Body of pancreas (tissue), 4 donors: ENCODE data around the gene SNX18. TPM values are rescaled to one million over a fixed set of nuclear protein-coding genes. Genes with fewer than 3 reads are reported as not detected.

Source experiments
- ATAC-seq: fragments of 150-250 bp; one replicate; pipeline ENCODE4 v1.9.1; 2016
- DNase-seq, 4 donors: peaks; one replicate each; pipeline ENCODE4 v3.0.0-alpha.2; 2019
- H3K27ac ChIP-seq, 4 donors: fragments of 200-600 bp; sonication (generic); 1 replicate in 3 of 4; 2 replicates in 1 of 4; pipeline versions ENCODE4 v1.5.1 to v1.6.1; 2016 to 2019; ENCODE audit warnings: mild to moderate bottlenecking in 1 of 4, mixed read lengths in 1 of 4, moderate library complexity in 1 of 4
- H3K27me3 ChIP-seq, 2 donors: fragments of 200-600 bp; sonication (generic); one replicate each; pipeline ENCODE4 v1.6.0; 2016; ENCODE audit warnings: mild to moderate bottlenecking in 1 of 2
- H3K36me3 ChIP-seq, 2 donors: fragments of 200-600 bp; sonication (generic); replicated peaks in 1 of 2; 2 replicates each; pipeline ENCODE4 v1.5.1; 2016; ENCODE audit warnings: low read depth in 2 of 2; ENCODE audit not compliant: insufficient read depth in 1 of 2
- H3K4me1 ChIP-seq: fragments of 200-600 bp; sonication (generic); one replicate; pipeline ENCODE4 v1.6.0; 2016
- H3K4me3 ChIP-seq, 2 donors: fragments of 200-600 bp; sonication (generic); 1 replicate in 1 of 2; 2 replicates in 1 of 2; pipeline ENCODE4 v1.5.1; 2016 to 2019
- H3K9me3 ChIP-seq, 3 donors: fragments of 200-600 bp; sonication (generic); 1 replicate in 2 of 3; 2 replicates in 1 of 3; pipeline ENCODE4 v1.5.1; 2016
- CTCF ChIP-seq, 7 experiments: fragments of 450-650 bp in 4 of 7; fragments of 200-600 bp in 3 of 7; sonication (generic) in 3 of 7; IDR thresholded peaks; one replicate each; pipeline ENCODE4 v1.5.1; 2016 to 2019; ENCODE audit warnings: antibody characterized with exemption in 7 of 7
- POLR2A ChIP-seq, 3 donors: fragments of 450-650 bp; IDR thresholded peaks; one replicate each; pipeline ENCODE4 v1.6.1; 2016; ENCODE audit warnings: antibody characterized with exemption in 3 of 3, mild to moderate bottlenecking in 2 of 3
- WGBS, 2 donors: methylation state at CpG; one replicate each; pipeline ENCODE4 v1.1.5; 2017; 5-methylcytosine and 5-hydroxymethylcytosine counted together
- intact Hi-C: fragments of 100-400 bp; cut with DNase I; formaldehyde crosslinking; loops from one replicate; pipeline ENCODE4 v1.15.1; 2023
- total RNA-seq, 2 donors: library from RNA; depleted of rRNA; stranded (reverse); fragments of >200 nt; gene quantifications; one replicate each; pipeline ENCODE4 v1.1.0, GENCODE V29; 2016

SNX18 gene
- total RNA-seq, 2 donors from 2014 or later, result 22.4 to 24.4 TPM

GRCh38 chr5:54525692-54526091 lies 8.1 kb downstream of the SNX18 start:
- no peaks in the 10 kb centered on the region for H3K9me3 ChIP-seq
- 33 to 37% methylated on average over 6 of the region's 6 CpGs for WGBS, 2 donors
- peaks cover 88% of the 10 kb centered on the region for H3K4me1 ChIP-seq
- no peak for DNase-seq
- intact Hi-C loops, result no loop called here
- H3K4me3 ChIP-seq, result no peak overlapping the region
- TF ChIP-seq CTCF (IDR thresholded peaks at IDR 0.05) (no peak), POLR2A (IDR thresholded peaks at IDR 0.05) (no peak)
- no peaks in the 10 kb centered on the region for H3K27me3 ChIP-seq
- peak overlapping the region in 3 of 4 donors; percentile 66 to 78 (median 66) for H3K27ac ChIP-seq
- peak; percentile 33 for ATAC-seq
- no peaks in the 10 kb centered on the region for H3K36me3 ChIP-seq

- intact Hi-C loops, result no loop called here
- Histone ChIP-seq H3K9me3 (no peaks in the 10 kb centered on the region), H3K4me1 (peaks cover 81% of the 10 kb centered on the region), H3K4me3 (no peak overlapping the region), H3K27ac (no peak overlapping the region), H3K27me3 (no peaks in the 10 kb centered on the region), H3K36me3 (no peaks in the 10 kb centered on the region)
- TF ChIP-seq CTCF (IDR thresholded peaks at IDR 0.05), result no peak
- TF ChIP-seq POLR2A (IDR thresholded peaks at IDR 0.05), result no peak
- 71 to 77% methylated on average over 6 of the region's 6 CpGs for WGBS, 2 donors
- no peak for DNase-seq
- ATAC-seq, result no peak
Measured at GRCh38 chr5:54526604-54527288, 9.2 kb downstream of the SNX18 start.

GRCh38 chr5:54528633-54529209 lies 11.2 kb downstream of the SNX18 start:
- WGBS, 2 donors, result 82 to 88% methylated on average over 15 of the region's 15 CpGs
- intact Hi-C loops, result no loop called here
- no peak for DNase-seq
- ATAC-seq, result no peak
- Histone ChIP-seq H3K9me3 (no peaks in the 10 kb centered on the region), H3K27me3 (no peaks in the 10 kb centered on the region), H3K27ac (no peak overlapping the region), H3K36me3 (no peaks in the 10 kb centered on the region), H3K4me1 (peaks cover 77% of the 10 kb centered on the region), H3K4me3 (no peak overlapping the region)
- no peak for TF ChIP-seq CTCF (IDR thresholded peaks at IDR 0.05)

- TF ChIP-seq CTCF (IDR thresholded peaks at IDR 0.05) (no peak), POLR2A (IDR thresholded peaks at IDR 0.05) (no peak)
- no peak for ATAC-seq
- Histone ChIP-seq H3K4me3 (no peak overlapping the region), H3K4me1 (peaks cover 77% of the 10 kb centered on the region), H3K9me3 (no peaks in the 10 kb centered on the region), H3K36me3 (no peaks in the 10 kb centered on the region), H3K27ac (no peak overlapping the region), H3K27me3 (no peaks in the 10 kb centered on the region)
- 41 to 48% methylated on average over 2 of the region's 2 CpGs for WGBS, 2 donors
- no peak for DNase-seq
- intact Hi-C loops, result no loop called here
Measured at GRCh38 chr5:54529565-54529964, 12.0 kb downstream of the SNX18 start.

GRCh38 chr5:54531546-54531945 lies 14.0 kb downstream of the SNX18 start:
- DNase-seq, result no peak
- no peaks in the 10 kb centered on the region for H3K27me3 ChIP-seq
- H3K4me1 ChIP-seq, result peaks cover 71% of the 10 kb centered on the region
- no peaks in the 10 kb centered on the region for H3K36me3 ChIP-seq
- H3K4me3 ChIP-seq, result no peak overlapping the region
- no peaks in the 10 kb centered on the region for H3K9me3 ChIP-seq
- no peak for TF ChIP-seq POLR2A (IDR thresholded peaks at IDR 0.05)
- TF ChIP-seq CTCF (IDR thresholded peaks at IDR 0.05), result no peak
- intact Hi-C loops, result no loop called here
- 62 to 73% methylated on average over 12 of the region's 12 CpGs for WGBS, 2 donors
- H3K27ac ChIP-seq, result no peak overlapping the region
- ATAC-seq, result no peak
